Stimulated activated CD8-positive, alpha-beta memory T cell treated with anti-CD3 and anti-CD28 coated beads, Interleukin-7, amount 100 ng/mL, for 48 hours (primary cell): ENCODE results near the gene PRPF38A.

Experiments
- DNase-seq, 2 donors: peaks; one replicate each; pipeline ENCODE4 v3.0.0-alpha.2; 2020; ENCODE audit warnings: low read depth in 1 of 2; ENCODE audit errors: extremely low read depth in 1 of 2

PRPF38A gene

GRCh38 chr1:52399629-52400028 lies 4.8 kb upstream of the PRPF38A start:
- DNase-seq: no peak

GRCh38 chr1:52400131-52400530 lies 4.3 kb upstream of the PRPF38A start:
- no peak for DNase-seq

DNA sequence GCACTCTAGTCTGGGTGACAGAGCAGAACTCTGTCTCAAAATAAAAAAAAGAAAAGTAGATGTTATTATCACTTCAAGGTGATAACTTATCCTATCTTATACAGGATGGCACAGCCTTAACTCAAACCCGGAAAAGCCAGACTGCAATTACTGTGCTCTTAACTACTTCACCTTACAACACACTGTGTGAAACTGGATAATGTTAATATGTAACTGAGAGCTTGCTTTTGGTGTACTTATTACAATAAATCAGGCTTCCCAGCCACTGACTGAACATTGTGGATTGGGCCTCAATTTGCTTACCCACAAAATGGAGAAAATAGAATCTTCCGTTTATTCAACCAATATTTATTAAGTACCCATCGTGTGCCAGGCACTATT lies 1.6 kb upstream of the PRPF38A start:
- no peak for DNase-seq

DNA sequence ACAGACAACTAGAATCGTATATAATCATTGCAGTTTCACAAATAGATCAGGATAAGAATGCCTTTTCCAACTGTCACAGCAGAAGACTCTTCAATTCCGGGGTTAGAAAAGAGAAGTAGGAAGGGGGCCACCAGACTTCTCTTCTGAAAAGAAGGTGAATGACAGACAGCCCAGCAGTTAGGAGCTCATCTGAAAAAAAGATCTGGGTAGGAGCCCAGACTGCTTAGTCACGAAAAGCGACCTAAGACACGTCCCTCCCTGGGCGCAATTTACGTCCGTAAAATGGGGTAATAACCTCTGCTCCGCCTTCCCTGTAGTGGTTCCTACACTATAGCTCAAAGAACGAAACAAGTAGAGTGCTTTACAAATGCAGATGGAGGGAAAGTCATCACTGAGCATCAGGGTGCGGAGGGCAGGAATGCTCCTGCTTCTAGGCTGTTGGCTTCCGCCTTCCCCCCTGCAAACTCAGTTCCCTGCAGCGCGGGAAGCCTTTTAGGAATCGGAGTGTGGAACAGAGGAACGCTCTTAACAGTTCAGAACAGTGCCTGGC lies 761 bp upstream of the PRPF38A start:
- peak in 1 of 2 donors; percentile 31 for DNase-seq

GRCh38 chr1:52404975-52405338 lies 555 bp downstream of the PRPF38A start:
- DNase-seq: no peak

GRCh38 chr1:52413410-52413989 lies 9.1 kb downstream of the PRPF38A start:
- no peak for DNase-seq

DNA sequence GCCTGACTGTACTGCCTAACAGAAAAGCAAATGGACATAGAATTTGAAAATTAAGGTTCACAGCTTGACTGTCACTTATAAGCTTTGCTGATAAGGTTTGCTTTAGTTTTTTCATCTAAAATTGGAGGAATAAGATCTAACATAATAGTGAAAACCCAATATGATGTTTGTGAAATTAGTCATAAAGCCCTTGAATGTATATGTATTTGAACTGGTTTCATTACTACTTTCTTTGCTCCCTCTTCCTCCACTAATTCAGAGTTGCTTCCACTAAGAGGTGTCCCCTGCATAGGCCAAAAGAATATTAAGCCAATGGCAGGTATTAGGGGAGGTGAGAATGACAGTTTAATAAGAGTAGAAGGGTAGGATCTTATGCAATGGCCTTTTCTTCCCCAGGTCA lies 10.5 kb downstream of the PRPF38A start:
- no peak for DNase-seq

- DNase-seq: no peak
These were observed 12.4 kb downstream of the PRPF38A start for GRCh38 chr1:52416811-52417210.

DNA sequence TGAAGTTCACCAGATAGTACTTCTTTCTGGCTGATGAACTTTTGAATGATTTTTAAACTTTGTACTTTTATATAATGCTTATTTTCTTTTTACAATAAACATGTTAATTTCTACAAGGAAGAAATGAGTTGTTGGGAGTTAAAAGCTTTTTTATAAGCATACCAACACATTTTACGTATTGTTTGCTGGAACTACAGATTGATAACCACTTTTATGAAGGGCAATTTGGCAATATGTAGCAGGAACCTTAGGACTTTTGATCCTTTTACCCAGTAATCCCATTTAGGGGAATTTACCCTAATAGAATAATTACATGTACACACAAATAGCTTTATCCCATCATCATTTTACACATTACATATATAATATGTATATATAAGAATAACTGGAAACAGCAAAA lies 16.3 kb downstream of the PRPF38A start:
- no peak for DNase-seq

DNA sequence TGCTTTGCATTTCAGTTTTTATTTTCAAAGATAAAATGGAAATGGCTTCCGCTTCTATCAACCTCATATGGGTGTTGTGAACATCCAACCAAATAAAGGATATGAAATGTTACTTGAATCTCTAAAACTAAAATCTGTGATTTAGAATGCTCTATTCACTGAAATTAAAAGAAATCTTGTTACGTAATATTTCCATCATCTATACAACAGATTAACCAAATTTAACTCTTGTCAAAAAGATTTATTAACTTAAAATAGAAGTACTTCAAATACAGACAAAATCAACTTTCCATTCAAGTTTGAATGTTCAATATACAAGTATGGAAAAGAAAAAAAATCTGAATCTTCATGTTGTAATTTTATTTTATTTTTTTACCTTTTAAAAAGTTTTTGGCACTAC lies 18.7 kb downstream of the PRPF38A start:
- no peak for DNase-seq

- DNase-seq: peak; percentile 18 to 39
These were observed 19.4 kb downstream of the PRPF38A start for GRCh38 chr1:52423771-52424170.

GRCh38 chr1:52424231-52424636 lies 19.8 kb downstream of the PRPF38A start:
- no peak for DNase-seq

GRCh38 chr1:52424813-52425212 lies 20.4 kb downstream of the PRPF38A start:
- no peak for DNase-seq

GRCh38 chr1:52426371-52426770 lies 22.0 kb downstream of the PRPF38A start:
- no peak for DNase-seq

DNA sequence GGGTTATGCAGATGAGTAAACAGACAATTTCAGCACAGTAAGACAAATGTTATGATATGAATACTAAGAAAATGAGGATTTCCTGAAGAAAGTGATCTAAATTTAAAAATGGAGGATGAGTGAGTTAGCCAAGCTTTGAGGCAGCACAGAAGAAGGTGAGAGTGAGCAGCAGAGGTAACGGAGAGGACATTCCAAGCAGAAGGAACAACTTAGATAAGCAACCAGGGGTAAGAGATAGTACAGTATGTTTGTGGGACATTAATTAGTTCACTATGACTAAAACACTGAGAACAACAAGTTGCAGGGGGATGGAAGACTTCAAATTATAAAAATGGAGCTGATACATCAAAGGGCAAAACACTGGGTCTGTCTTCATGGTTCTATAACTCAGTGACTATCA lies 22.8 kb downstream of the PRPF38A start:
- no peak for DNase-seq

DNA sequence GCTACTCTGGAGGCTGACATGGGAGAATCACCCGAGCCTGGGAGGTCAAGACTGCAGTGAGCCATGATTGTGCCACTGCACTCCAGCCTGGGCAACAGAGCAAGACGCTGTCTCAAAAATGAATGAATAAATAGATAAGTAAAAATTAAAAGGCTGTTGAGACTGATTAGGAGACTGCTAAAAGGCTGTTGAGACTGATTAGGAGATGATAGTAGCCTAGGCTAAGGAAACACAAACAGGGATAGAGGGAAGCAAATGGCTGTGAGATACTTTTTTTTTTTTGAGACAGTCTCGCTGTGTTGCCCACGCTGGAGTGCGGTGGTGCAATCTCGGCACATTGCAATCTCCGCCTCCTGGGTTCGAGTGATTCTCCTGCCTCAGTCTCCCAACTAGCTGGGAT lies 28.4 kb downstream of the PRPF38A start:
- DNase-seq: no peak

- DNase-seq: no peak
These were observed 30.8 kb downstream of the PRPF38A start for GRCh38 chr1:52435211-52435610.

GRCh38 chr1:52435650-52436049 lies 31.2 kb downstream of the PRPF38A start:
- DNase-seq: no peak

GRCh38 chr1:52436817-52437216 lies 32.4 kb downstream of the PRPF38A start:
- no peak for DNase-seq

DNA sequence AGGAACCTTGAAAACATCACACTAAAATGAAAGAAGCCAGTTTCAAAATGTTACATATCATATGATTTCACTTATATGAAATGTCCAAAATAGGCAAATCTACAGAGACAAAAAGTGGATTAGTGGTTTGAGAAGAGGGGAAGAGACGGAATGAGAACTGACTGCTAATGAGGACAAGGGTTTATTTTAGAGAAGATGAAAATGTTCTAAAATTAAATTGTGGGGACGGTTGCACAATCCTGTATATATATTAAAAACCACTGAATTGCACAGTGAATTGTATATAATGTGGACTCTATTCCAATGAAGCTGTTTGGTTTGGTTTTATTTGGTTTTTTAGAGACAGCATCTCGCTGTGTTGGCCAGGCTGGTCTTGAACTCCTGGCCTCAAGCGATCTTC lies 35.6 kb downstream of the PRPF38A start:
- DNase-seq: no peak

- no peak for DNase-seq
These were observed 40.1 kb downstream of the PRPF38A start for GRCh38 chr1:52444463-52444862.

GRCh38 chr1:52454127-52454526 lies 49.7 kb downstream of the PRPF38A start:
- DNase-seq: no peak

DNA sequence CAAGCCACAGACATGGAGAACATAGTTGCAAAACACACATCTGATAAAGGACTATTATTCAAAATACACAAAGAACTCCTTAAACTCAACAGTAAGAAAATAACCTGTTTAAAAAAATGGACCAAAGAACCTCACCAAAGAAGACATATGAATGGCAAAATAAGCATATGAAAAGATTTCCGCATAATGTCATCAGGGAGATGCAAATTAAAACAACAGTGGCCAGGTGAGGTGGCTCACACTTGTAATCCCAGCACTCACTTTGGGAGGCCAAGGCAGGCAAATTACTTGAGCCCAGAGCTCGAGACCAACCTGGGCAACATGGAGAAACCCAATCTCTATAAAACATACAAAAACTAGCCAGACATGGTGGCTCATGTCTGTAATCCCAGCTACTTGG lies 50.4 kb downstream of the PRPF38A start:
- no peak for DNase-seq
